WTC11 (cell line): ENCODE measurements around the gene RFC3. TPM values are rescaled to one million over a fixed set of nuclear protein-coding genes. Genes with fewer than 3 reads are reported as not detected.

Experiments used
- ATAC-seq: fragments of 200-7000 bp; cut with Tn5 transposase; 2 replicates; pipeline ENCODE4 v1.10.0; 2021; ENCODE audit warnings: mild to moderate bottlenecking, moderate library complexity
- CTCF ChIA-PET: fragments of 300-600 bp; sonication (Branson Sonifier 250); formaldehyde crosslinking; loops from one replicate; lab custom pipeline; 2021; ENCODE audit warnings: antibody characterized with exemption; lab: Charles Lee
- POLR2A ChIA-PET: fragments of 350-600 bp; sonication (Branson Sonifier 250); formaldehyde crosslinking; loops from one replicate; lab custom pipeline; 2021; ENCODE audit warnings: antibody characterized with exemption; lab: Charles Lee
- DNase-seq: peaks from one replicate; pipeline ENCODE4 v3.0.0; 2021; ENCODE audit warnings: low spot score
- H3K27ac Mint-ChIP-seq: 2 replicates; pipeline ENCODE4 v1.8.0; 2021; ENCODE audit warnings: mixed read lengths
- H3K27me3 Mint-ChIP-seq: 2 replicates; pipeline ENCODE4 v1.8.0; 2021; ENCODE audit warnings: low read depth, mild to moderate bottlenecking, moderate library complexity, mixed read lengths
- H3K36me3 Mint-ChIP-seq: 2 replicates; pipeline ENCODE4 v1.8.0; 2021; ENCODE audit warnings: mixed read lengths
- H3K4me1 Mint-ChIP-seq: 2 replicates; pipeline ENCODE4 v1.8.0; 2022; ENCODE audit warnings: mixed read lengths
- H3K4me3 Mint-ChIP-seq: 2 replicates; pipeline ENCODE4 v1.8.0; 2021; ENCODE audit warnings: mild to moderate bottlenecking, moderate library complexity, mixed read lengths
- H3K9me3 Mint-ChIP-seq: 2 replicates; pipeline ENCODE4 v1.8.0; 2021; ENCODE audit warnings: mixed read lengths
- ATF2 ChIP-seq: sonication (generic); formaldehyde crosslinking; IDR thresholded peaks from 2 replicates; pipeline ENCODE4 v1.8.1; 2022; ENCODE audit warnings: low read depth, missing genetic modification reagents, borderline replicate concordance
- CBFB ChIP-seq: sonication (generic); formaldehyde crosslinking; IDR thresholded peaks from 2 replicates; pipeline ENCODE4 v1.8.1; 2022; ENCODE audit warnings: mild to moderate bottlenecking, low read depth, missing genetic modification reagents
- ETV6 ChIP-seq: sonication (generic); formaldehyde crosslinking; IDR thresholded peaks from 2 replicates; pipeline ENCODE4 v1.8.1; 2022; ENCODE audit warnings: mild to moderate bottlenecking, missing genetic modification reagents
- FOXP1 ChIP-seq: sonication (generic); formaldehyde crosslinking; IDR thresholded peaks from 2 replicates; pipeline ENCODE4 v1.8.0; 2022; ENCODE audit warnings: missing genetic modification reagents, mild to moderate bottlenecking, moderate library complexity, borderline replicate concordance
- JAZF1 ChIP-seq: fragments of 250-450 bp; sonication (Bioruptor Pico); IDR thresholded peaks from 2 replicates; pipeline ENCODE4 v1.9.0; 2021; ENCODE audit warnings: moderate library complexity, mild to moderate bottlenecking, inconsistent platforms
- JUN ChIP-seq: sonication (generic); formaldehyde crosslinking; IDR thresholded peaks from 2 replicates; pipeline ENCODE4 v1.8.0; 2023; ENCODE audit warnings: mild to moderate bottlenecking, missing genetic modification reagents
- NR1H2 ChIP-seq: sonication (generic); formaldehyde crosslinking; IDR thresholded peaks from 2 replicates; pipeline ENCODE4 v1.9.0; 2021; ENCODE audit warnings: mild to moderate bottlenecking, moderate library complexity, missing genetic modification reagents
- NR2C2 ChIP-seq: sonication (generic); formaldehyde crosslinking; IDR thresholded peaks from 2 replicates; pipeline ENCODE4 v1.8.0; 2022; ENCODE audit warnings: mild to moderate bottlenecking, missing genetic modification reagents
- OVOL2 ChIP-seq: fragments of 250-450 bp; sonication (Bioruptor Pico); IDR thresholded peaks from 2 replicates; pipeline ENCODE4 v1.9.0; 2021; ENCODE audit warnings: mild to moderate bottlenecking, borderline replicate concordance
- PRDM15 ChIP-seq: sonication (generic); formaldehyde crosslinking; IDR thresholded peaks from 2 replicates; pipeline ENCODE4 v1.8.0; 2022; ENCODE audit warnings: missing genetic modification reagents
- SMAD3 ChIP-seq: sonication (generic); formaldehyde crosslinking; IDR thresholded peaks from 2 replicates; pipeline ENCODE4 v1.8.0; 2022; ENCODE audit warnings: missing genetic modification reagents, mild to moderate bottlenecking, borderline replicate concordance
- SP1 ChIP-seq: sonication (generic); formaldehyde crosslinking; conservative IDR thresholded peaks from 2 replicates; pipeline ENCODE4 v1.8.1; 2022; ENCODE audit warnings: missing genetic modification reagents
- ZBTB43 ChIP-seq: sonication (generic); formaldehyde crosslinking; IDR thresholded peaks from 2 replicates; pipeline ENCODE4 v1.8.1; 2023; ENCODE audit warnings: mild to moderate bottlenecking, missing genetic modification reagents
- ZNF121 ChIP-seq: sonication (generic); formaldehyde crosslinking; IDR thresholded peaks from 2 replicates; pipeline ENCODE4 v1.8.0; 2023; ENCODE audit warnings: missing genetic modification reagents
- ZNF138 ChIP-seq: sonication (generic); formaldehyde crosslinking; conservative IDR thresholded peaks from 2 replicates; pipeline ENCODE4 v1.8.1; 2022; ENCODE audit warnings: mild to moderate bottlenecking, moderate library complexity, missing genetic modification reagents
- ZNF219 ChIP-seq: sonication (generic); formaldehyde crosslinking; IDR thresholded peaks from 2 replicates; pipeline ENCODE4 v1.8.0; 2023; ENCODE audit warnings: missing genetic modification reagents, mild to moderate bottlenecking, borderline replicate concordance
- ZNF423 ChIP-seq: fragments of 250-450 bp; sonication (Bioruptor Pico); IDR thresholded peaks from 2 replicates; pipeline ENCODE4 v2.1.2; 2022; ENCODE audit warnings: mild to moderate bottlenecking, moderate library complexity
- ZNF671 ChIP-seq: fragments of 250-450 bp; sonication (Bioruptor Pico); IDR thresholded peaks from 2 replicates; pipeline ENCODE4 v1.8.0; 2021; ENCODE audit warnings: mild to moderate bottlenecking
- total RNA-seq: library from RNA; stranded (reverse); gene quantifications from 3 replicates; pipeline ENCODE4 v1.2.3, GENCODE V29; 2021
- TF ChIP-seq, protein P1 (sequence below): sonication (generic); formaldehyde crosslinking; IDR thresholded peaks from 2 replicates; pipeline ENCODE4 v1.8.1; 2023; ENCODE audit warnings: mild to moderate bottlenecking, missing genetic modification reagents
- TF ChIP-seq, protein P2 (sequence below): sonication (generic); formaldehyde crosslinking; conservative IDR thresholded peaks from 2 replicates; pipeline ENCODE4 v1.8.1; 2022; ENCODE audit warnings: mild to moderate bottlenecking, missing genetic modification reagents

RFC3 gene
- total RNA-seq, 1 experiment from 2014 or later: 37.0 TPM

- H3K27ac Mint-ChIP-seq: no peak overlapping the region
- POLR2A ChIA-PET: no interaction called here
These were observed 55.4 kb downstream of the RFC3 start for GRCh38 chr13:33873251-33873908.

More at GRCh38 chr13:33873251-33873908, 55.4 kb downstream of the RFC3 start:
- ATAC-seq: no peak
- no peaks in the 10 kb centered on the region for H3K9me3 Mint-ChIP-seq
- peaks cover 4% of the 10 kb centered on the region; the same call in 1 of the 2 replicates for H3K4me1 Mint-ChIP-seq
- H3K36me3 Mint-ChIP-seq: no peaks in the 10 kb centered on the region
- H3K4me3 Mint-ChIP-seq: no peak overlapping the region
- H3K27me3 Mint-ChIP-seq: no peaks in the 10 kb centered on the region
- DNase-seq: no peak
- CTCF ChIA-PET: no interaction called here
- TF ChIP-seq ETV6 (CRISPR knock-in tag) (no peak), FOXP1 (CRISPR knock-in tag) (no peak), ZNF423 (CRISPR knock-in tag) (no peak), JUN (no peak), OVOL2 (CRISPR knock-in tag) (no peak), ZNF671 (CRISPR knock-in tag) (no peak), ZBTB43 (CRISPR knock-in tag) (no peak), ATF2 (CRISPR knock-in tag) (no peak), SP1 (no peak), CBFB (CRISPR knock-in tag) (no peak), SMAD3 (CRISPR knock-in tag) (no peak), PRDM15 (no peak), JAZF1 (CRISPR knock-in tag) (no peak), ZNF121 (no peak), NR1H2 (CRISPR knock-in tag) (no peak), ZNF219 (CRISPR knock-in tag) (no peak), NR2C2 (no peak), ZNF138 (CRISPR knock-in tag) (no peak)
- TF ChIP-seq, protein P1, sequence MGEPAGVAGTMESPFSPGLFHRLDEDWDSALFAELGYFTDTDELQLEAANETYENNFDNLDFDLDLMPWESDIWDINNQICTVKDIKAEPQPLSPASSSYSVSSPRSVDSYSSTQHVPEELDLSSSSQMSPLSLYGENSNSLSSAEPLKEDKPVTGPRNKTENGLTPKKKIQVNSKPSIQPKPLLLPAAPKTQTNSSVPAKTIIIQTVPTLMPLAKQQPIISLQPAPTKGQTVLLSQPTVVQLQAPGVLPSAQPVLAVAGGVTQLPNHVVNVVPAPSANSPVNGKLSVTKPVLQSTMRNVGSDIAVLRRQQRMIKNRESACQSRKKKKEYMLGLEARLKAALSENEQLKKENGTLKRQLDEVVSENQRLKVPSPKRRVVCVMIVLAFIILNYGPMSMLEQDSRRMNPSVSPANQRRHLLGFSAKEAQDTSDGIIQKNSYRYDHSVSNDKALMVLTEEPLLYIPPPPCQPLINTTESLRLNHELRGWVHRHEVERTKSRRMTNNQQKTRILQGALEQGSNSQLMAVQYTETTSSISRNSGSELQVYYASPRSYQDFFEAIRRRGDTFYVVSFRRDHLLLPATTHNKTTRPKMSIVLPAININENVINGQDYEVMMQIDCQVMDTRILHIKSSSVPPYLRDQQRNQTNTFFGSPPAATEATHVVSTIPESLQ (CRISPR knock-in tag): no peak
- TF ChIP-seq, protein P2, sequence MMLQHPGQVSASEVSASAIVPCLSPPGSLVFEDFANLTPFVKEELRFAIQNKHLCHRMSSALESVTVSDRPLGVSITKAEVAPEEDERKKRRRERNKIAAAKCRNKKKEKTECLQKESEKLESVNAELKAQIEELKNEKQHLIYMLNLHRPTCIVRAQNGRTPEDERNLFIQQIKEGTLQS (CRISPR knock-in tag): no peak
